Karpas-422 (cell line): ENCODE results near the gene COL17A1. TPM values are rescaled to one million over a fixed set of nuclear protein-coding genes. Genes with fewer than 3 reads are reported as not detected.

ENCODE experiments used
- DNase-seq: peaks from one replicate; pipeline ENCODE4 v3.0.0-alpha.2; 2015
- H2AFZ ChIP-seq: fragments of 200-600 bp; sonication (generic); 2 replicates; pipeline ENCODE4 v1.6.1; 2014; ENCODE audit warnings: antibody characterized with exemption, low read length, mixed read lengths
- H3K27ac ChIP-seq: fragments of 200-600 bp; sonication (generic); 2 replicates; pipeline ENCODE4 v1.5.1; 2014; ENCODE audit warnings: mild to moderate bottlenecking, low read length, moderate library complexity
- H3K27me3 ChIP-seq: fragments of 200-600 bp; sonication (generic); 2 replicates; pipeline ENCODE4 v1.6.1; 2014; ENCODE audit warnings: low read length, mixed read lengths
- H3K36me3 ChIP-seq: fragments of 200-600 bp; sonication (generic); 2 replicates; pipeline ENCODE4 v1.6.1; 2014; ENCODE audit warnings: low read length, mixed read lengths; ENCODE audit not compliant: insufficient read depth
- H3K4me1 ChIP-seq: fragments of 200-600 bp; sonication (generic); 2 replicates; pipeline ENCODE4 v1.6.1; 2014; ENCODE audit warnings: mild to moderate bottlenecking, low read length, mixed read lengths
- H3K4me2 ChIP-seq: fragments of 200-600 bp; sonication (generic); 2 replicates; pipeline ENCODE4 v1.6.1; 2014; ENCODE audit warnings: low read length, low read depth, mild to moderate bottlenecking; ENCODE audit not compliant: poor library complexity, severe bottlenecking
- H3K4me3 ChIP-seq: fragments of 200-600 bp; sonication (generic); 2 replicates; pipeline ENCODE4 v1.5.1; 2014; ENCODE audit warnings: mild to moderate bottlenecking, antibody characterized with exemption, low read length, mixed read lengths
- H3K79me2 ChIP-seq: fragments of 200-600 bp; sonication (generic); 2 replicates; pipeline ENCODE4 v1.6.1; 2014; ENCODE audit warnings: mild to moderate bottlenecking, low read length, mixed read lengths
- H3K9ac ChIP-seq: fragments of 200-600 bp; sonication (generic); 2 replicates; pipeline ENCODE4 v1.6.0; 2014; ENCODE audit warnings: low read length
- H3K9me2 ChIP-seq: fragments of 200-600 bp; sonication (generic), shearing (Covaris generic); replicated peaks from 2 replicates; pipeline ENCODE4 v1.6.0; 2014; ENCODE audit warnings: mild to moderate bottlenecking, low read length, moderate library complexity; ENCODE audit not compliant: insufficient read depth
- H3K9me3 ChIP-seq: fragments of 300-700, 200-600 bp; sonication (generic); 2 replicates; pipeline ENCODE4 v1.6.1; 2014; ENCODE audit warnings: low read length, mixed read lengths
- H4K20me1 ChIP-seq: fragments of 200-600 bp; sonication (generic); 2 replicates; pipeline ENCODE4 v1.6.1; 2014; ENCODE audit warnings: mild to moderate bottlenecking, antibody characterized with exemption, low read length, low read depth; ENCODE audit not compliant: insufficient read depth
- total RNA-seq: library from RNA; depleted of rRNA; stranded (reverse); fragments of >200 nt; shearing (Covaris generic); gene quantifications from 2 replicates; pipeline ENCODE4 v1.2.3, GENCODE V29; 2014; ENCODE audit warnings: low replicate concordance

Gene COL17A1
- total RNA-seq, 1 experiment from 2014 or later: not detected

DNA sequence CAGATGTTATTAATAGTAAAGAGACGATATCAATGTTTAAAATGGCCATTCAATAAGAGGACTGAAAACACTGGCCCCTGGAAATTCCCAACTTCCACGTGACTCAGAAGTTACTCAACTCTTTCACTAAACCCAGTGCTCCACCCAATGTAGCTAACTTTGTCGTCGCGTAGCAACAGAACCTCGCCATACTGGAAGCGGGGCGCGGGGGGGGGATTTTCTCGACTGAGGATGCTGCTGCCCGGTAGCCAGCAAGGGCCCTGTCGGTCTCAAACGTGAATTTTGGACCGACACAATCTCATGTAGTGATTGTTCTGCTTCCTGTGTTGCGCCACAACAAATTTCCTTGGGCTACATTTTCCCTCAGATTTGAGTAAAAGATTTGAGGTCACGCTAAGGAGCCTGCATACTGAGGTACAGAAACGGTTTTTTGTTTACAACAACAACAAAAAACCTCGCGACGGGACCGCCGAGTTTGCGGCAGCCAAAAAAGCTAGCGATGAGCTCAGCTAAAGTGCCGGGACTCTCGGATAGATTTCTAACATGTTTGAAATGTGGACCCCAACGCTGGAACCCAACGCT lies 35.3 kb upstream of the COL17A1 start:
- Histone ChIP-seq H3K36me3 (no peaks in the 10 kb centered on the region), H3K4me1 (peaks cover 25% of the 10 kb centered on the region), H3K9ac (peak overlapping the region; percentile 76), H3K27ac (peak overlapping the region; percentile 64), H2AFZ (peak overlapping the region; percentile 94), H3K4me3 (peak overlapping the region; percentile 72), H3K9me3 (no peaks in the 10 kb centered on the region), H3K79me2 (no peaks in the 10 kb centered on the region; the same call in 1 of the 2 replicates), H3K4me2 (peak overlapping the region; percentile 90), H3K27me3 (no peaks in the 10 kb centered on the region), H4K20me1 (no peaks in the 10 kb centered on the region), H3K9me2 (no peaks in the 10 kb centered on the region)
- DNase-seq: peak; percentile 81

DNA sequence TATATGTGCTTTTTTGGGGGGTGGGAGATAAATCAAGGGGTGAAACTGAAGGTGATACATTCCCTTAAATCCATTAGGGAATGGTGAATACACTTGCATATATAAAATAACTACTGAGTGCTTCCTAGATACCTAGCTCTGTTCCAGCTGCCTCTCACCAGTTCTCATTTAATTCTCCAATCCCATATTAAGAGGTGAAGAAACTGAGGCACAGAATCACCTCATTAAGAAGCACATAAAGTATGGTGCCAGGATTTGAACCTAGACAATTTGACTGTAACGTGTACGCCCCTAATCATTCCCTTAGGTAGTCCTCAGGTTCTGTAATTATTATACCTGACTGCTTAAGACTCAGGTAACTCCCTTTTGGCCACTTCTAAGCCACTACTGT lies 34.8 kb upstream of the COL17A1 start:
- DNase-seq: no peak
- H4K20me1 ChIP-seq: no peaks in the 10 kb centered on the region
- H3K27ac ChIP-seq: no peak overlapping the region
- peak overlapping the region; percentile 72 for H3K4me3 ChIP-seq
- no peaks in the 10 kb centered on the region for H3K9me2 ChIP-seq
- peak overlapping the region; percentile 90 for H3K4me2 ChIP-seq
- H3K4me1 ChIP-seq: peaks cover 29% of the 10 kb centered on the region
- H2AFZ ChIP-seq: peak overlapping the region; percentile 94
- H3K9me3 ChIP-seq: no peaks in the 10 kb centered on the region
- no peaks in the 10 kb centered on the region for H3K36me3 ChIP-seq
- no peaks in the 10 kb centered on the region for H3K27me3 ChIP-seq
- H3K79me2 ChIP-seq: no peaks in the 10 kb centered on the region; the same call in 1 of the 2 replicates
- peak overlapping the region; percentile 76 for H3K9ac ChIP-seq

DNA sequence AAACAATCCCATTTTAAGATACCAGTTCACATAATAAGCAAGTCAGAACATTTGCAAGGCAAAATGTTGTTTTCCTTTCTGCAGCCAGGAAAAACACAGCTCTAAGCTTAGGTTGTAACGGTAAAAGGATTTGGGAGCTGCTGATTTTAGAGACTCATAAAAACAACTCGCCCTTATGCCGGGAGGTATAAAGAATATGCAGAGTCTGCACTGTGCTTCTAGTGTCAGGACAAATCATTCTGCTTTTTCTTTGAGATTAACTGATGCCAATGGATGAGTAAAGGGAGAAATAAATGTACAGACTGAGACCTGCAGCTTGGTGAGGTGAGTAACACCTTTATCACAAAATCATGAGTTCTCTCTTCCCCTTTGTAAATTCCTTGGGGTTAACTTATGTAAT lies 34.3 kb upstream of the COL17A1 start:
- Histone ChIP-seq H4K20me1 (no peaks in the 10 kb centered on the region), H3K36me3 (no peaks in the 10 kb centered on the region), H3K27me3 (no peaks in the 10 kb centered on the region), H3K9me3 (no peaks in the 10 kb centered on the region), H3K9ac (no peak overlapping the region), H3K79me2 (no peaks in the 10 kb centered on the region; the same call in 1 of the 2 replicates), H3K9me2 (no peaks in the 10 kb centered on the region), H3K4me1 (peaks cover 29% of the 10 kb centered on the region), H3K27ac (no peak overlapping the region), H3K4me2 (no peak overlapping the region), H3K4me3 (no peak overlapping the region), H2AFZ (peak overlapping the region; percentile 94)
- peak; percentile 47 for DNase-seq

GRCh38 chr10:104117839-104118323 lies 32.2 kb upstream of the COL17A1 start:
- Histone ChIP-seq H4K20me1 (no peaks in the 10 kb centered on the region), H2AFZ (no peak overlapping the region), H3K9ac (no peak overlapping the region), H3K9me3 (no peaks in the 10 kb centered on the region), H3K9me2 (no peaks in the 10 kb centered on the region), H3K27ac (no peak overlapping the region), H3K4me3 (no peak overlapping the region), H3K79me2 (no peaks in the 10 kb centered on the region; the same call in 1 of the 2 replicates), H3K4me1 (peaks cover 27% of the 10 kb centered on the region), H3K36me3 (no peaks in the 10 kb centered on the region), H3K4me2 (no peak overlapping the region), H3K27me3 (no peaks in the 10 kb centered on the region)
- no peak for DNase-seq

GRCh38 chr10:104113376-104113956 lies 27.8 kb upstream of the COL17A1 start:
- Histone ChIP-seq H3K27ac (no peak overlapping the region), H3K27me3 (peaks cover 2% of the 10 kb centered on the region; the same call in 1 of the 2 replicates), H3K79me2 (no peaks in the 10 kb centered on the region), H3K9ac (no peak overlapping the region), H3K36me3 (no peaks in the 10 kb centered on the region), H3K4me1 (peaks cover 14% of the 10 kb centered on the region), H2AFZ (no peak overlapping the region), H3K9me3 (no peaks in the 10 kb centered on the region), H4K20me1 (no peaks in the 10 kb centered on the region), H3K4me3 (no peak overlapping the region), H3K4me2 (peak overlapping the region; percentile 27), H3K9me2 (no peaks in the 10 kb centered on the region)
- no peak for DNase-seq

- H3K4me1 ChIP-seq: peaks cover 8% of the 10 kb centered on the region
- no peak overlapping the region for H3K27ac ChIP-seq
- no peaks in the 10 kb centered on the region for H3K9me3 ChIP-seq
- H3K4me3 ChIP-seq: no peak overlapping the region
- DNase-seq: no peak
- no peaks in the 10 kb centered on the region for H3K9me2 ChIP-seq
- H3K27me3 ChIP-seq: peaks cover 2% of the 10 kb centered on the region; the same call in 1 of the 2 replicates
- H2AFZ ChIP-seq: no peak overlapping the region
- H4K20me1 ChIP-seq: no peaks in the 10 kb centered on the region
- H3K4me2 ChIP-seq: no peak overlapping the region
- no peak overlapping the region for H3K9ac ChIP-seq
- no peaks in the 10 kb centered on the region for H3K79me2 ChIP-seq
- H3K36me3 ChIP-seq: no peaks in the 10 kb centered on the region
These were observed 24.4 kb upstream of the COL17A1 start for GRCh38 chr10:104109908-104110662.

- Histone ChIP-seq H2AFZ (no peak overlapping the region), H3K27ac (no peak overlapping the region), H3K27me3 (no peaks in the 10 kb centered on the region; the same call in 1 of the 2 replicates), H3K4me3 (no peak overlapping the region), H3K9me3 (no peaks in the 10 kb centered on the region), H3K79me2 (no peaks in the 10 kb centered on the region), H3K4me2 (no peak overlapping the region), H3K36me3 (no peaks in the 10 kb centered on the region), H3K9me2 (no peaks in the 10 kb centered on the region), H3K4me1 (no peaks in the 10 kb centered on the region), H3K9ac (no peak overlapping the region), H4K20me1 (no peaks in the 10 kb centered on the region)
- no peak for DNase-seq
These were observed 19.2 kb upstream of the COL17A1 start for GRCh38 chr10:104104926-104105325.

DNA sequence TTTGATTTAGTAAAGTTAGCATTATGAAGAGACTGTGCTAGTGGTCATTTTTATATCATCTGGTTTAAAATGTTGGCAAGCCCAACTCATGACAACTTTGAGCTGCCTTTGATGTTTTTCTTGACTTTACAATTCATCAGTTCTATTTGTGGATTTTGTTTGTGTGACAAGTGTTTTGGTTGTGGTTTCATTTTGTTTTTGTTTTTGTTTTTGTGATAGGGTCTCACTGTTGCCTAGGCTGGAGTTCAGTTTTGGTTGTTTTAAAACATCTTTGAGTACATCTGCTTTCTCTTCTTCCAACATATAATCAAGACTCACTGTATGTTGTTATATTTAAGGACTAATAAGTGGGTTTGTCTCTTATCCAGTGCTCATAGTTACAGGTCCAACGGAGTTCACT lies 18.7 kb upstream of the COL17A1 start:
- H3K36me3 ChIP-seq: no peaks in the 10 kb centered on the region
- no peaks in the 10 kb centered on the region for H4K20me1 ChIP-seq
- no peaks in the 10 kb centered on the region; the same call in 1 of the 2 replicates for H3K27me3 ChIP-seq
- DNase-seq: no peak
- H3K4me2 ChIP-seq: no peak overlapping the region
- H3K4me1 ChIP-seq: no peaks in the 10 kb centered on the region
- H3K4me3 ChIP-seq: no peak overlapping the region
- H3K27ac ChIP-seq: no peak overlapping the region
- H2AFZ ChIP-seq: no peak overlapping the region
- H3K9me2 ChIP-seq: no peaks in the 10 kb centered on the region
- no peaks in the 10 kb centered on the region for H3K9me3 ChIP-seq
- H3K79me2 ChIP-seq: no peaks in the 10 kb centered on the region
- no peak overlapping the region for H3K9ac ChIP-seq
